Keratinocyte (primary cell): Measurements from ENCODE around the gene FLYWCH2. TPM values are rescaled to one million over a fixed set of nuclear protein-coding genes. Genes with fewer than 3 reads are reported as not detected.

Source experiments
- DNase-seq: peaks from one replicate; pipeline ENCODE4 v3.0.0-alpha.2; 2011; ENCODE audit warnings: low read depth, missing footprints, low spot score
- FAIRE-seq: peaks from 2 replicates; lab custom pipeline; 2011; peaks lifted over from hg19 to GRCh38; lab: Jason Lieb, UNC
- H2AFZ ChIP-seq: 2 replicates; pipeline ENCODE4 v1.6.0; 2012; ENCODE audit warnings: low read length, control low read depth, inconsistent platforms; ENCODE audit not compliant: control insufficient read depth
- H3K27ac ChIP-seq: 2 replicates; pipeline ENCODE4 v1.5.1; 2011; ENCODE audit warnings: low read length; ENCODE audit not compliant: control insufficient read depth, insufficient read depth
- H3K27me3 ChIP-seq: 3 replicates; pipeline ENCODE4 v1.6.0; 2011; ENCODE audit warnings: low read length; ENCODE audit not compliant: control insufficient read depth, insufficient read depth; ENCODE audit errors: extremely low read depth
- H3K36me3 ChIP-seq, 2 experiments: 2 replicates in 1 of 2; 3 replicates in 1 of 2; pipeline ENCODE4 v1.5.1; 2011; ENCODE audit warnings: low read length in 2 of 2, mild to moderate bottlenecking in 1 of 2; ENCODE audit not compliant: control insufficient read depth in 2 of 2, insufficient read depth in 2 of 2; ENCODE audit errors: extremely low read depth in 1 of 2
- H3K4me1 ChIP-seq: 3 replicates; pipeline ENCODE4 v1.5.1; 2011; ENCODE audit warnings: low read length; ENCODE audit not compliant: control insufficient read depth, insufficient read depth; ENCODE audit errors: extremely low read depth
- H3K4me2 ChIP-seq: 3 replicates; pipeline ENCODE4 v1.6.0; 2011; ENCODE audit warnings: low read depth, low read length; ENCODE audit not compliant: control insufficient read depth, insufficient read depth; ENCODE audit errors: extremely low read depth
- H3K4me3 ChIP-seq, 3 experiments: fragments of 200-600 bp in 1 of 3; sonication (generic) in 1 of 3; 2 replicates in 2 of 3; 3 replicates in 1 of 3; pipeline ENCODE4 v1.5.1; 2011 to 2016; ENCODE audit warnings: low read length in 3 of 3, mild to moderate bottlenecking in 3 of 3, control low read depth in 2 of 3, inconsistent platforms in 1 of 3, low read depth in 1 of 3, mixed read lengths in 1 of 3, mixed run types in 1 of 3, moderate library complexity in 1 of 3; ENCODE audit not compliant: control insufficient read depth in 2 of 3, insufficient read depth in 2 of 3; ENCODE audit errors: extremely low read depth in 1 of 3
- H3K79me2 ChIP-seq: 2 replicates; pipeline ENCODE4 v1.6.0; 2012; ENCODE audit warnings: low read length; ENCODE audit not compliant: control insufficient read depth, insufficient read depth
- H3K9ac ChIP-seq: 3 replicates; pipeline ENCODE4 v1.6.0; 2011; ENCODE audit warnings: low read length; ENCODE audit not compliant: control insufficient read depth, insufficient read depth; ENCODE audit errors: extremely low read depth
- H3K9me1 ChIP-seq: 3 replicates; pipeline ENCODE4 v1.6.0; 2011; ENCODE audit warnings: low read length; ENCODE audit not compliant: control insufficient read depth, insufficient read depth; ENCODE audit errors: extremely low read depth
- H3K9me3 ChIP-seq: 2 replicates; pipeline ENCODE4 v1.5.1; 2012; ENCODE audit warnings: low read depth, low read length; ENCODE audit not compliant: control insufficient read depth
- H4K20me1 ChIP-seq: 3 replicates; pipeline ENCODE4 v1.6.0; 2011; ENCODE audit warnings: low read length; ENCODE audit not compliant: control insufficient read depth, insufficient read depth; ENCODE audit errors: extremely low read depth
- CTCF ChIP-seq, 3 experiments: IDR thresholded peaks in 1 of 3; conservative IDR thresholded peaks in 1 of 3; optimal IDR thresholded peaks in 1 of 3; 2 replicates in 2 of 3; 3 replicates in 1 of 3; pipeline versions ENCODE3 to v1.5.1; 2011; ENCODE audit warnings: low read length in 3 of 3, mild to moderate bottlenecking in 3 of 3, moderate library complexity in 2 of 3, control low read depth in 1 of 3, inconsistent platforms in 1 of 3; ENCODE audit not compliant: insufficient read depth in 2 of 3; ENCODE audit errors: extremely low read depth in 1 of 3
- EZH2 ChIP-seq: IDR thresholded peaks from one replicate; pipeline ENCODE4 v1.6.1; 2012; ENCODE audit warnings: inconsistent platforms, mild to moderate bottlenecking, low read length, moderate library complexity
- dilution Hi-C: fragments of 300-500 bp; cut with MboI; formaldehyde crosslinking; loops from one replicate; pipeline ENCODE4 v1.7.0; 2020; ENCODE audit warnings: low sequenced_read_pairs; ENCODE audit not compliant: extremely low pct_ligation_motif_present
- polyA plus RNA-seq, 5 experiments: library from polyadenylated mRNA; depleted of rRNA in 3 of 5; stranded (reverse) in 3 of 5; stranded (forward) in 1 of 5; unstranded in 1 of 5; fragments of >200 nt; gene quantifications; 1 replicate in 1 of 5; 2 replicates in 3 of 5; 3 replicates in 1 of 5; pipeline versions ENCODE4 v1.2.1 to v1.2.3, GENCODE V29; 2011 to 2012; ENCODE audit warnings: missing spikeins in 2 of 5, low read depth in 1 of 5, low replicate concordance in 1 of 5

The FLYWCH2 gene
- polyA plus RNA-seq, 1 donor (not counting 4 experiments of a cell fraction or from before 2014, with no cell fraction given), result 10.1 TPM

- Histone ChIP-seq H4K20me1 (no peaks in the 10 kb centered on the region), H3K4me1 (peaks cover 20% of the 10 kb centered on the region), H3K9ac (peak overlapping the region; percentile 22), H3K27ac (peak overlapping the region; percentile 31), H2AFZ (no peak overlapping the region), H3K36me3 (peaks cover 5 to 18% of the 10 kb centered on the region in 2 experiments), H3K27me3 (no peaks in the 10 kb centered on the region), H3K4me3 (no peak overlapping the region), H3K4me2 (no peak overlapping the region), H3K9me1 (no peaks in the 10 kb centered on the region), H3K9me3 (no peaks in the 10 kb centered on the region), H3K79me2 (peaks cover 17% of the 10 kb centered on the region)
- dilution Hi-C loops, result no loop called here
- TF ChIP-seq EZH2 (no peak), CTCF (optimal IDR thresholded peaks at IDR 0.05 in 1 of 3, IDR thresholded peaks at IDR 0.05 in 1 of 3, conservative IDR thresholded peaks at IDR 0.05 in 1 of 3; ENCODE audit: extremely low read depth in 1 of 3, insufficient read depth in 2 of 3, low read length in 3 of 3) (no peak)
- no peak for DNase-seq
- FAIRE-seq, result no peak
These were observed 43.1 kb downstream of the FLYWCH2 start for GRCh38 chr16:2925951-2926649.

- H2AFZ ChIP-seq, result peak overlapping the region; percentile 49
- dilution Hi-C loops, result no loop called here
- no peaks in the 10 kb centered on the region for H3K9me3 ChIP-seq
- H4K20me1 ChIP-seq, result no peaks in the 10 kb centered on the region
- no peak overlapping the region for H3K4me3 ChIP-seq
- peaks cover 15% of the 10 kb centered on the region for H3K79me2 ChIP-seq
- H3K9me1 ChIP-seq, result no peaks in the 10 kb centered on the region
- DNase-seq (no peak), FAIRE-seq (no peak)
- peaks cover 20% of the 10 kb centered on the region for H3K4me1 ChIP-seq
- H3K4me2 ChIP-seq, result peak overlapping the region; percentile 69
- peaks cover 5 to 17% of the 10 kb centered on the region in 2 experiments for H3K36me3 ChIP-seq
- peak overlapping the region; percentile 2 for H3K9ac ChIP-seq
- TF ChIP-seq EZH2 (no peak), CTCF (optimal IDR thresholded peaks at IDR 0.05 in 1 of 3, IDR thresholded peaks at IDR 0.05 in 1 of 3, conservative IDR thresholded peaks at IDR 0.05 in 1 of 3; ENCODE audit: extremely low read depth in 1 of 3, insufficient read depth in 2 of 3, low read length in 3 of 3) (no peak)
- H3K27ac ChIP-seq, result peak overlapping the region; percentile 10
- no peaks in the 10 kb centered on the region for H3K27me3 ChIP-seq
These were observed 43.6 kb downstream of the FLYWCH2 start for GRCh38 chr16:2926650-2926999.
